Measurements from ENCODE around the gene LCN1. TPM values are rescaled to one million over a fixed set of nuclear protein-coding genes. Genes with fewer than 3 reads are reported as not detected.
"Not testable (repeated sequence)": the region's sequence is repeated elsewhere in the genome, so short reads cannot be mapped to it uniquely, and the experiment has no call there.

LCN1 gene
- total and polyA plus RNA-seq, 2 experiments from 2014 or later, result 0.27 TPM; not detected in 1

DNA sequence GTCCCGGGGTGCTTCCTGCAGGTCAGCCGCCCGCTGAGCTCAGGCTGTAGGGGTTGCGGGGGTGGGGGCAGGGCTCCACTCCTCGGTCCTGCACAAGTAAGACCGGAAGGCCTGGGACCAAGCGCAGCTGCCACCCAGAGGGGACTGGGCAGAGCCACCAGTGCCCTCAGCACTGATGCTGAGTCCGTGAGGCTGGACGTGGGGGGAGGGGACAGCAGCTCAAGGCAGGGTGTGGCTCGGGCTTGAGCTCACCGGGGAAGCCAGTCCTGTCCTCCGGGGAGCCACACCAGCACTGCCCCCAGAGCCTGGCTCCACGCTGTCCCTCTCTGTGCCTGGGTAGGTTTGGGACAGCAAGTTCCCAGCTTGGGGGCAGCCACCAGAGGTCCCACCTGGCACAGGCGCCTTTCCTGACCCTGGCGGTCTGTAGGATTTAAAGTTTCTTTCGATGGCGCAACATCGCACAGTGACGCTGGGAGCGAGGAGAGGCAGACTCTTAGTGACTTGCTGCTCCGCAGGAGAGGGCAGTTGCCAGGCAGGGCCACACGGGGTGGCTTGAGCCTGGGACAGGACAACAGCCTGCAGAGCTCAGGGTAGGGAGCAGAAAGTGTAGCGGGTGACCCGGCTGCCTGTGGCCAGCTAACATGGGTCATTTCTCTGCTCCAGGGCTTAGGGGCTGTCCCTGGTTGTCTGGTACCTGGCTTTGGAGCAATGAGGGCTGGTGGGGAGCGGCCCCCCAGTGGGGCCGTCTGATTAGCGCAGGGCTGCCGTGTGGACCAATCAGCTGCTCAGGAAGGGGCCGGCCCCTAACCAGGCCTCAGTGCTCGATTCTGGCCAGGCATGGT, 5.7 kb downstream of the LCN1 start (continued):
- no peak for TF ChIP-seq ZNF462 (CRISPR knock-in tag; IDR thresholded peaks at IDR 0.05)
- no peak for TF ChIP-seq ZNF331 (CRISPR knock-in tag; IDR thresholded peaks at IDR 0.05; ENCODE audit: low read depth)
- no peak for TF ChIP-seq EZH2phosphoT487 (IDR thresholded peaks at IDR 0.05; ENCODE audit: unreplicated experiment)
- no peak for TF ChIP-seq JUNB (IDR thresholded peaks at IDR 0.05; ENCODE audit: unreplicated experiment)
- TF ChIP-seq, protein P1, sequence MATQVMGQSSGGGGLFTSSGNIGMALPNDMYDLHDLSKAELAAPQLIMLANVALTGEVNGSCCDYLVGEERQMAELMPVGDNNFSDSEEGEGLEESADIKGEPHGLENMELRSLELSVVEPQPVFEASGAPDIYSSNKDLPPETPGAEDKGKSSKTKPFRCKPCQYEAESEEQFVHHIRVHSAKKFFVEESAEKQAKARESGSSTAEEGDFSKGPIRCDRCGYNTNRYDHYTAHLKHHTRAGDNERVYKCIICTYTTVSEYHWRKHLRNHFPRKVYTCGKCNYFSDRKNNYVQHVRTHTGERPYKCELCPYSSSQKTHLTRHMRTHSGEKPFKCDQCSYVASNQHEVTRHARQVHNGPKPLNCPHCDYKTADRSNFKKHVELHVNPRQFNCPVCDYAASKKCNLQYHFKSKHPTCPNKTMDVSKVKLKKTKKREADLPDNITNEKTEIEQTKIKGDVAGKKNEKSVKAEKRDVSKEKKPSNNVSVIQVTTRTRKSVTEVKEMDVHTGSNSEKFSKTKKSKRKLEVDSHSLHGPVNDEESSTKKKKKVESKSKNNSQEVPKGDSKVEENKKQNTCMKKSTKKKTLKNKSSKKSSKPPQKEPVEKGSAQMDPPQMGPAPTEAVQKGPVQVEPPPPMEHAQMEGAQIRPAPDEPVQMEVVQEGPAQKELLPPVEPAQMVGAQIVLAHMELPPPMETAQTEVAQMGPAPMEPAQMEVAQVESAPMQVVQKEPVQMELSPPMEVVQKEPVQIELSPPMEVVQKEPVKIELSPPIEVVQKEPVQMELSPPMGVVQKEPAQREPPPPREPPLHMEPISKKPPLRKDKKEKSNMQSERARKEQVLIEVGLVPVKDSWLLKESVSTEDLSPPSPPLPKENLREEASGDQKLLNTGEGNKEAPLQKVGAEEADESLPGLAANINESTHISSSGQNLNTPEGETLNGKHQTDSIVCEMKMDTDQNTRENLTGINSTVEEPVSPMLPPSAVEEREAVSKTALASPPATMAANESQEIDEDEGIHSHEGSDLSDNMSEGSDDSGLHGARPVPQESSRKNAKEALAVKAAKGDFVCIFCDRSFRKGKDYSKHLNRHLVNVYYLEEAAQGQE (IDR thresholded peaks at IDR 0.05; ENCODE audit: unreplicated experiment), result no peak
- TF ChIP-seq NANOG (IDR thresholded peaks at IDR 0.05; ENCODE audit: borderline replicate concordance), result no peak
- no peak for TF ChIP-seq STAT1 (IDR thresholded peaks at IDR 0.05; ENCODE audit: unreplicated experiment)
- TF ChIP-seq, protein P2, sequence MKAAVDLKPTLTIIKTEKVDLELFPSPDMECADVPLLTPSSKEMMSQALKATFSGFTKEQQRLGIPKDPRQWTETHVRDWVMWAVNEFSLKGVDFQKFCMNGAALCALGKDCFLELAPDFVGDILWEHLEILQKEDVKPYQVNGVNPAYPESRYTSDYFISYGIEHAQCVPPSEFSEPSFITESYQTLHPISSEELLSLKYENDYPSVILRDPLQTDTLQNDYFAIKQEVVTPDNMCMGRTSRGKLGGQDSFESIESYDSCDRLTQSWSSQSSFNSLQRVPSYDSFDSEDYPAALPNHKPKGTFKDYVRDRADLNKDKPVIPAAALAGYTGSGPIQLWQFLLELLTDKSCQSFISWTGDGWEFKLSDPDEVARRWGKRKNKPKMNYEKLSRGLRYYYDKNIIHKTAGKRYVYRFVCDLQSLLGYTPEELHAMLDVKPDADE (IDR thresholded peaks at IDR 0.05), result no peak
- TF ChIP-seq CREB1 (CRISPR knock-in tag; IDR thresholded peaks at IDR 0.05; ENCODE audit: low read depth), result no peak

DNA sequence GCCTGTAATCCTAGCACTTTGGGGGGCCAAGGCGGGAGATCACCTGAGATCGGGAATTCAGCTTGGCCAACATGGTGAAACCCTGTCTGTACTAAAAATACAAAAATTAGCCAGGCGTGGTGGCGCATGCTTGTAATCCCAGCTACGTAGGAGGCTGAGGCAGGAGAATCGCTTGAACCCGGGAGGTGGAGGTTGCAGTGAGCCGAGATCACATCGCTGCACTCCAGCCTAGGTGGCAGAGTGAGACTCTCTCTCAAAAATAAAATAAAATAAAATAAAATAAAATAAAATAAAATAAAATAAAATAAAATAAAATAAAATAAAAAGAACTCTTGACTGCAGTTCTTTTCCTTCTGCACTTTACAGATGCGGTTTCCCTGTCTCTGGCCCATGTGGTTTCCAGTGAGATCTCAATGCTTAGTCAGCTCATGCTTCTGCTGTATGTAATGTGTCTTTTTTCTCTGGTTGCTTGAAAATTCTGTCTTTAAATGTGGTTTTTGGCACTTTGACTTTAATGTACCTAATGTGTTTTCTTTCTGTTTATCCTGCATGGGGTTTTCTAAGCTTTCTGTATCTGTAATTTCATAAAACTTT, 7.7 kb downstream of the LCN1 start:
- not testable (repeated sequence) for H3K27me3 ChIP-seq (ENCODE audit: insufficient read depth); H3K4me1 Mint-ChIP-seq; H3F3A ChIP-seq (replicated peaks; ENCODE audit: low read depth); H3K9me3 Mint-ChIP-seq; H3K36me3 Mint-ChIP-seq (ENCODE audit: low read depth); H3K4me1 ChIP-seq (ENCODE audit: insufficient read depth); H3K4me3 ChIP-seq; ATAC-seq; H3K4me2 ChIP-seq; H3K9me2 ChIP-seq (ENCODE audit: insufficient read depth); H3K36me3 ChIP-seq (ENCODE audit: insufficient read depth); H3K27ac ChIP-seq (ENCODE audit: low read depth); H4K20me1 ChIP-seq (replicated peaks; ENCODE audit: insufficient read depth); H3K27me3 Mint-ChIP-seq (ENCODE audit: insufficient read depth, low read depth, poor library complexity); H3K79me2 ChIP-seq (replicated peaks; ENCODE audit: insufficient read depth); H3K27ac Mint-ChIP-seq; H2AFZ ChIP-seq; DNase-seq (ENCODE audit: low spot score); H3K4me3 Mint-ChIP-seq

Data from GM23338 (cell line).